C4-2B (cell line): ENCODE data around the gene REC8.

ENCODE experiments used
- ZFX ChIP-seq: fragments of 450-650 bp; IDR thresholded peaks from 2 replicates; pipeline ENCODE4 v1.6.1; 2017
- TF ChIP-seq, protein P1 (sequence below): fragments of 450-650 bp; conservative IDR thresholded peaks from 2 replicates; pipeline ENCODE4 v1.5.1; 2017; ENCODE audit warnings: mild to moderate bottlenecking

- TF ChIP-seq, protein P1, sequence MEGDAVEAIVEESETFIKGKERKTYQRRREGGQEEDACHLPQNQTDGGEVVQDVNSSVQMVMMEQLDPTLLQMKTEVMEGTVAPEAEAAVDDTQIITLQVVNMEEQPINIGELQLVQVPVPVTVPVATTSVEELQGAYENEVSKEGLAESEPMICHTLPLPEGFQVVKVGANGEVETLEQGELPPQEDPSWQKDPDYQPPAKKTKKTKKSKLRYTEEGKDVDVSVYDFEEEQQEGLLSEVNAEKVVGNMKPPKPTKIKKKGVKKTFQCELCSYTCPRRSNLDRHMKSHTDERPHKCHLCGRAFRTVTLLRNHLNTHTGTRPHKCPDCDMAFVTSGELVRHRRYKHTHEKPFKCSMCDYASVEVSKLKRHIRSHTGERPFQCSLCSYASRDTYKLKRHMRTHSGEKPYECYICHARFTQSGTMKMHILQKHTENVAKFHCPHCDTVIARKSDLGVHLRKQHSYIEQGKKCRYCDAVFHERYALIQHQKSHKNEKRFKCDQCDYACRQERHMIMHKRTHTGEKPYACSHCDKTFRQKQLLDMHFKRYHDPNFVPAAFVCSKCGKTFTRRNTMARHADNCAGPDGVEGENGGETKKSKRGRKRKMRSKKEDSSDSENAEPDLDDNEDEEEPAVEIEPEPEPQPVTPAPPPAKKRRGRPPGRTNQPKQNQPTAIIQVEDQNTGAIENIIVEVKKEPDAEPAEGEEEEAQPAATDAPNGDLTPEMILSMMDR: no peak
- no peak for TF ChIP-seq ZFX
Measured at GRCh38 chr14:24204163-24205146, 32.6 kb downstream of the REC8 start.
